Suprapubic skin (tissue), 4 donors: ENCODE data around the gene AMIGO3. TPM values are rescaled to one million over a fixed set of nuclear protein-coding genes. Genes with fewer than 3 reads are reported as not detected.
"Not testable (repeated sequence)": the region's sequence is repeated elsewhere in the genome, so short reads cannot be mapped to it uniquely, and the experiment has no call there.

Source experiments
- DNase-seq, 2 donors: peaks; one replicate each; pipeline ENCODE4 v3.0.0-alpha.2; 2019; ENCODE audit warnings: low spot score in 2 of 2
- H3K27ac ChIP-seq: fragments of 200-600 bp; sonication (generic); one replicate; pipeline ENCODE4 v1.5.1; 2019
- H3K27me3 ChIP-seq: fragments of 200-600 bp; sonication (generic); one replicate; pipeline ENCODE4 v1.5.1; 2019
- H3K36me3 ChIP-seq: fragments of 200-600 bp; sonication (generic); one replicate; pipeline ENCODE4 v1.5.1; 2019
- H3K4me1 ChIP-seq: fragments of 200-600 bp; sonication (generic); one replicate; pipeline ENCODE4 v1.5.1; 2019
- H3K4me3 ChIP-seq: fragments of 200-600 bp; sonication (generic); one replicate; pipeline ENCODE4 v1.5.1; 2019; ENCODE audit warnings: mild to moderate bottlenecking
- H3K9me3 ChIP-seq: fragments of 200-600 bp; sonication (generic); one replicate; pipeline ENCODE4 v1.5.1; 2019
- EP300 ChIP-seq: sonication (generic); formaldehyde crosslinking; IDR thresholded peaks from one replicate; pipeline ENCODE4 v1.6.1; 2017; ENCODE audit warnings: antibody characterized with exemption
- POLR2A ChIP-seq, 2 donors: fragments of 450-650 bp; IDR thresholded peaks; one replicate each; pipeline ENCODE4 v1.6.1; 2017; ENCODE audit warnings: antibody characterized with exemption in 2 of 2, mild to moderate bottlenecking in 2 of 2, moderate library complexity in 2 of 2
- POLR2AphosphoS5 ChIP-seq, 3 donors: sonication (generic); formaldehyde crosslinking; IDR thresholded peaks; one replicate each; pipeline ENCODE4 v1.6.1; 2017; ENCODE audit warnings: antibody characterized with exemption in 3 of 3
- WGBS: methylation state at CpG from one replicate; pipeline ENCODE4 v1.1.5; 2018; 5-methylcytosine and 5-hydroxymethylcytosine counted together
- total RNA-seq, 4 donors: library from RNA; depleted of rRNA; stranded (reverse); fragments of >200 nt; gene quantifications; one replicate each; pipeline ENCODE4 v1.1.0, GENCODE V29; 2016
- TF ChIP-seq, protein P1 (sequence below), 2 donors: fragments of 200-600 bp in 1 of 2; fragments of 450-650 bp in 1 of 2; sonication (generic) in 1 of 2; IDR thresholded peaks; one replicate each; pipeline ENCODE4 v1.5.1; 2016 to 2019; ENCODE audit warnings: antibody characterized with exemption in 2 of 2, mild to moderate bottlenecking in 1 of 2, moderate library complexity in 1 of 2

AMIGO3 gene
- total RNA-seq, 4 donors from 2014 or later: 1.6 to 3.8 (median 2.5) TPM

- TF ChIP-seq POLR2AphosphoS5 (IDR thresholded peaks at IDR 0.05) (no peak), POLR2A (IDR thresholded peaks at IDR 0.05) (no peak), EP300 (no peak)
- TF ChIP-seq, protein P1, sequence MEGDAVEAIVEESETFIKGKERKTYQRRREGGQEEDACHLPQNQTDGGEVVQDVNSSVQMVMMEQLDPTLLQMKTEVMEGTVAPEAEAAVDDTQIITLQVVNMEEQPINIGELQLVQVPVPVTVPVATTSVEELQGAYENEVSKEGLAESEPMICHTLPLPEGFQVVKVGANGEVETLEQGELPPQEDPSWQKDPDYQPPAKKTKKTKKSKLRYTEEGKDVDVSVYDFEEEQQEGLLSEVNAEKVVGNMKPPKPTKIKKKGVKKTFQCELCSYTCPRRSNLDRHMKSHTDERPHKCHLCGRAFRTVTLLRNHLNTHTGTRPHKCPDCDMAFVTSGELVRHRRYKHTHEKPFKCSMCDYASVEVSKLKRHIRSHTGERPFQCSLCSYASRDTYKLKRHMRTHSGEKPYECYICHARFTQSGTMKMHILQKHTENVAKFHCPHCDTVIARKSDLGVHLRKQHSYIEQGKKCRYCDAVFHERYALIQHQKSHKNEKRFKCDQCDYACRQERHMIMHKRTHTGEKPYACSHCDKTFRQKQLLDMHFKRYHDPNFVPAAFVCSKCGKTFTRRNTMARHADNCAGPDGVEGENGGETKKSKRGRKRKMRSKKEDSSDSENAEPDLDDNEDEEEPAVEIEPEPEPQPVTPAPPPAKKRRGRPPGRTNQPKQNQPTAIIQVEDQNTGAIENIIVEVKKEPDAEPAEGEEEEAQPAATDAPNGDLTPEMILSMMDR (IDR thresholded peaks at IDR 0.05): no peak
- Histone ChIP-seq H3K27ac (no peak overlapping the region), H3K9me3 (no peaks in the 10 kb centered on the region), H3K36me3 (peaks cover 3% of the 10 kb centered on the region), H3K4me3 (no peak overlapping the region), H3K4me1 (peaks cover 15% of the 10 kb centered on the region), H3K27me3 (no peaks in the 10 kb centered on the region)
- 68% methylated on average over 1 of the region's 1 CpG for WGBS
- DNase-seq: no peak
Measured at GRCh38 chr3:49756036-49756435, 36.6 kb upstream of the AMIGO3 start.

DNA sequence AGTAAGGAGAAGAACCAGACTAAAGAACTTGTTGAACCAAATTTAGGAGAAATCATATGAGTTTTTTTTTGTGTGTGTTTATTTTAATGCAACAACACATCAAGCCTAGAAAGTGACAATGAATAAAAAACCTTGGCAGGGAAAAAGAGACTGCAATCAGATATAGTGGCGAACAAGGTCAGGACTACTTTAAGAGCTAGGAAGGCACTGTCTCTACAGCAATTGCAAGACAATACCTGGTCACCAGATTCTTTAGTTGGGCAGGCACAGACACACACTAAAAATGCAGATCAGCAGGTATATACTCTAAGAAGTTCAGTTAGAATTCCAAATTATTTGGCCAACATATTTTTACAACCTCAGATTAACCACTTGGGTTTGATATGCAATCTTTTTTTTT, 35.1 kb upstream of the AMIGO3 start:
- Histone ChIP-seq H3K36me3 (no peaks in the 10 kb centered on the region), H3K27me3 (no peaks in the 10 kb centered on the region), H3K9me3 (no peaks in the 10 kb centered on the region), H3K27ac (no peak overlapping the region), H3K4me3 (no peak overlapping the region), H3K4me1 (peaks cover 15% of the 10 kb centered on the region)
- no peak for DNase-seq
- WGBS: 67% methylated on average over 1 of the region's 1 CpG
- TF ChIP-seq, protein P1 (IDR thresholded peaks at IDR 0.05): no peak

- no peak for TF ChIP-seq EP300
- TF ChIP-seq, protein P1 (IDR thresholded peaks at IDR 0.05): no peak
- TF ChIP-seq POLR2A (IDR thresholded peaks at IDR 0.05): no peak
- TF ChIP-seq POLR2AphosphoS5 (IDR thresholded peaks at IDR 0.05): no peak
- Histone ChIP-seq H3K36me3 (peaks cover 17% of the 10 kb centered on the region), H3K4me3 (no peak overlapping the region), H3K27me3 (no peaks in the 10 kb centered on the region), H3K9me3 (no peaks in the 10 kb centered on the region), H3K27ac (no peak overlapping the region), H3K4me1 (peaks cover 15% of the 10 kb centered on the region)
- 96% methylated on average over 4 of the region's 4 CpGs for WGBS
- no peak for DNase-seq
Measured at GRCh38 chr3:49751501-49751900, 32.0 kb upstream of the AMIGO3 start.

- Histone ChIP-seq H3K27ac (no peak overlapping the region), H3K4me3 (no peak overlapping the region), H3K9me3 (no peaks in the 10 kb centered on the region), H3K4me1 (peaks cover 11% of the 10 kb centered on the region), H3K27me3 (no peaks in the 10 kb centered on the region), H3K36me3 (peaks cover 17% of the 10 kb centered on the region)
- TF ChIP-seq EP300 (no peak), POLR2A (IDR thresholded peaks at IDR 0.05) (no peak), POLR2AphosphoS5 (IDR thresholded peaks at IDR 0.05) (no peak)
- TF ChIP-seq, protein P1 (IDR thresholded peaks at IDR 0.05): no peak
- no peak for DNase-seq
- 97% methylated on average over 4 of the region's 4 CpGs for WGBS
Measured at GRCh38 chr3:49750056-49750455, 30.6 kb upstream of the AMIGO3 start.

GRCh38 chr3:49748874-49749273, 29.4 kb upstream of the AMIGO3 start:
- H3K4me3 ChIP-seq, H3K27me3 ChIP-seq, DNase-seq, H3K4me1 ChIP-seq, H3K9me3 ChIP-seq, H3K27ac ChIP-seq: not testable (repeated sequence)
- peaks cover 17% of the 10 kb centered on the region for H3K36me3 ChIP-seq
- 95% methylated on average over 5 of the region's 5 CpGs for WGBS

GRCh38 chr3:49747792-49748480, 28.5 kb upstream of the AMIGO3 start:
- TF ChIP-seq, protein P1 (IDR thresholded peaks at IDR 0.05): no peak
- no peak for DNase-seq

More at GRCh38 chr3:49747792-49748480, 28.5 kb upstream of the AMIGO3 start:
- Histone ChIP-seq H3K27ac (no peak overlapping the region), H3K36me3 (peaks cover 25% of the 10 kb centered on the region), H3K4me1 (no peaks in the 10 kb centered on the region), H3K27me3 (no peaks in the 10 kb centered on the region), H3K9me3 (no peaks in the 10 kb centered on the region), H3K4me3 (no peak overlapping the region)
- WGBS: 86% methylated on average over 13 of the region's 13 CpGs
